Heart left ventricle (tissue), 13 donors: ENCODE results near the gene NSMF.

Source experiments
- POLR2A ChIP-seq, 2 donors: fragments of 450-650 bp; IDR thresholded peaks; one replicate each; pipeline ENCODE4 v1.6.1; 2017; ENCODE audit warnings: antibody characterized with exemption in 2 of 2, mild to moderate bottlenecking in 2 of 2, moderate library complexity in 2 of 2
- TF ChIP-seq, protein P1 (sequence below), 12 donors: fragments of 200-600 bp; sonication (generic) in 4 of 12; IDR thresholded peaks; one replicate each; pipeline versions ENCODE4 v1.5.0 to v1.8.0; 2018 to 2022; ENCODE audit warnings: antibody characterized with exemption in 12 of 12, mild to moderate bottlenecking in 5 of 12
- donor health status: ischemic (EF 13 %, LVEDD 7.1; RV severe dilation, severe dysfunction).
- donor health status: DM: no; HTN: yes; CAD: no.
- donor health status: DM: no; HTN: no; CAD: no.
- donor health status: ischemic (EF 25% LVEDD 6.9; RV normal size, moderate dysfunction).
- donor health status: ischemic (EF 25% LVEDD 5.7; RV mildly dilated, moderate dysfunction).
- donor health status: ischemic (EF 35%, LVEDD 5.7; RV mildly dilated, moderate dysfunction).
- donor health status: nonischemic (EF 11% LVEDD 7.7; RV severe dilation, severe dysfunction).
- donor health status: DM: yes; HTN: yes; CAD: no.
- donor health status: PGD.
- donor health status: ischemic (EF 29% LVEDD 5.4; RV normal size, mild dysfunction).
- donor health status: nonischemic (EF 23%, LVEDD 6.1; RV moderate dilation, normal function).

DNA sequence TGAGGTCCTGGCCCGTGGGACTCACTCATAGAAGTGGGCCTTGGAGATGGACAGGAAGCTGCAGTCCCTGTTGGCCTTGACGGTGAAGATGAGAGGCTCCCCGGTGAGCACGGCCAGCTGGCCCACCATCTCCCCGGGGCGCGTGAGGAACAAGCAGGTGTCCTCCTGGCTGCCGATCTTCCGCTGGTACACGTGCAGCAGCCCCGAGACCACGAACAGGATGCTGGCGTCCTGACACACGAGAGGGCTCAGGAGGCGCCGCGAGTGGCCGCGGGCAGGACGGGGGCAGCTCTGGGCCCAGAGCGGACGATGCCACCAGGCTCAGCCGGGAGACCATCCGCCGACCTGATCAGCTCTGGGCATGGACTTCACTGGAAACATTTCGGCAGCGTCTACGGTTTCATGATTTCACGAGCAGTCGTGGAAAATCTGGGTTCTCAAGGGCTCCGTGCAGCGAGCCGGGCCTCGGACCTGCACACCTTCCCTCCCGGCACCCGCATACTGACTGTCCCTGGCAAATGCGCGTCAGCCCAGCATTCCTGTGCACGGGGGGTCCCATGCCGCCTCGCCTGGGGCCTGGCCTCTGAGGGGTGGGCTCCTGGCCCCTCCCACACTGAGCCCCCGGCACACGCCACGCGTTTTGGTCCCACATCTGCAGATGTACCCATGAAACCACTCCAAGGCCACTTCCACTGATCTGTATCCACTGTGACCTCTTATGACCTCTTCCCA lies 41.7 kb upstream of the NSMF start:
- TF ChIP-seq, protein P1, sequence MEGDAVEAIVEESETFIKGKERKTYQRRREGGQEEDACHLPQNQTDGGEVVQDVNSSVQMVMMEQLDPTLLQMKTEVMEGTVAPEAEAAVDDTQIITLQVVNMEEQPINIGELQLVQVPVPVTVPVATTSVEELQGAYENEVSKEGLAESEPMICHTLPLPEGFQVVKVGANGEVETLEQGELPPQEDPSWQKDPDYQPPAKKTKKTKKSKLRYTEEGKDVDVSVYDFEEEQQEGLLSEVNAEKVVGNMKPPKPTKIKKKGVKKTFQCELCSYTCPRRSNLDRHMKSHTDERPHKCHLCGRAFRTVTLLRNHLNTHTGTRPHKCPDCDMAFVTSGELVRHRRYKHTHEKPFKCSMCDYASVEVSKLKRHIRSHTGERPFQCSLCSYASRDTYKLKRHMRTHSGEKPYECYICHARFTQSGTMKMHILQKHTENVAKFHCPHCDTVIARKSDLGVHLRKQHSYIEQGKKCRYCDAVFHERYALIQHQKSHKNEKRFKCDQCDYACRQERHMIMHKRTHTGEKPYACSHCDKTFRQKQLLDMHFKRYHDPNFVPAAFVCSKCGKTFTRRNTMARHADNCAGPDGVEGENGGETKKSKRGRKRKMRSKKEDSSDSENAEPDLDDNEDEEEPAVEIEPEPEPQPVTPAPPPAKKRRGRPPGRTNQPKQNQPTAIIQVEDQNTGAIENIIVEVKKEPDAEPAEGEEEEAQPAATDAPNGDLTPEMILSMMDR (IDR thresholded peaks at IDR 0.05): no peak
- no peak for TF ChIP-seq POLR2A (IDR thresholded peaks at IDR 0.05)
